GM18861 (cell line): ENCODE data around the gene RRP7A.
"Not testable (repeated sequence)": the region's sequence is repeated elsewhere in the genome, so short reads cannot be mapped to it uniquely, and the experiment has no call there.

Source experiments
- ATAC-seq: cut with Tn5 transposase; IDR thresholded peaks from one replicate; pipeline ENCODE4 v1.9.1; 2021; ENCODE audit not compliant: unreplicated experiment

RRP7A gene

GRCh38 chr22:42519525-42520401 lies at the start of gene RRP7A:
Gene RRP7A (minus strand): TSS chr22:42519796. CDS start chr22:42519786, 10 bp downstream.
- ATAC-seq, result peak; percentile 57

GRCh38 chr22:42567950-42568349 lies 48.4 kb upstream of the RRP7A start:
- not testable (repeated sequence) for ATAC-seq

GRCh38 chr22:42565956-42566355 lies 46.4 kb upstream of the RRP7A start:
- no peak for ATAC-seq

GRCh38 chr22:42564699-42565098 lies 45.1 kb upstream of the RRP7A start:
- no peak for ATAC-seq

GRCh38 chr22:42563943-42564342 lies 44.3 kb upstream of the RRP7A start:
- not testable (repeated sequence) for ATAC-seq

- ATAC-seq, result no peak
Observed at GRCh38 chr22:42562684-42563083, 43.1 kb upstream of the RRP7A start.

GRCh38 chr22:42562279-42562678 lies 42.7 kb upstream of the RRP7A start:
- ATAC-seq, result no peak

- no peak for ATAC-seq
Observed at GRCh38 chr22:42561856-42562255, 42.3 kb upstream of the RRP7A start.

GRCh38 chr22:42560781-42561180 lies 41.2 kb upstream of the RRP7A start:
- no peak for ATAC-seq

GRCh38 chr22:42560381-42560780 lies 40.8 kb upstream of the RRP7A start:
- ATAC-seq, result no peak

GRCh38 chr22:42553475-42554361 lies 34.1 kb upstream of the RRP7A start, which contains the start of gene SERHL2:
Gene SERHL2 (plus strand): TSS chr22:42553956. CDS start chr22:42554021, 65 bp downstream.
- no peak for ATAC-seq

GRCh38 chr22:42552294-42552647 lies 32.7 kb upstream of the RRP7A start:
- not testable (repeated sequence) for ATAC-seq

GRCh38 chr22:42549331-42550060 lies 29.9 kb upstream of the RRP7A start:
- ATAC-seq, result no peak

GRCh38 chr22:42548597-42549330 lies 29.2 kb upstream of the RRP7A start:
- ATAC-seq, result no peak

- not testable (repeated sequence) for ATAC-seq
Observed at GRCh38 chr22:42548126-42548525, 28.5 kb upstream of the RRP7A start.

- no peak for ATAC-seq
Observed at GRCh38 chr22:42547562-42547961, 28.0 kb upstream of the RRP7A start.

GRCh38 chr22:42544686-42545085 lies 25.1 kb upstream of the RRP7A start:
- no peak for ATAC-seq

- not testable (repeated sequence) for ATAC-seq
Observed at GRCh38 chr22:42539236-42539771, 19.7 kb upstream of the RRP7A start.

GRCh38 chr22:42537199-42537831 lies 17.7 kb upstream of the RRP7A start:
- ATAC-seq, result not testable (repeated sequence)

- not testable (repeated sequence) for ATAC-seq
Observed at GRCh38 chr22:42536634-42537033, 17.0 kb upstream of the RRP7A start.
